Measurements from ENCODE around the gene MAEA.

DNA sequence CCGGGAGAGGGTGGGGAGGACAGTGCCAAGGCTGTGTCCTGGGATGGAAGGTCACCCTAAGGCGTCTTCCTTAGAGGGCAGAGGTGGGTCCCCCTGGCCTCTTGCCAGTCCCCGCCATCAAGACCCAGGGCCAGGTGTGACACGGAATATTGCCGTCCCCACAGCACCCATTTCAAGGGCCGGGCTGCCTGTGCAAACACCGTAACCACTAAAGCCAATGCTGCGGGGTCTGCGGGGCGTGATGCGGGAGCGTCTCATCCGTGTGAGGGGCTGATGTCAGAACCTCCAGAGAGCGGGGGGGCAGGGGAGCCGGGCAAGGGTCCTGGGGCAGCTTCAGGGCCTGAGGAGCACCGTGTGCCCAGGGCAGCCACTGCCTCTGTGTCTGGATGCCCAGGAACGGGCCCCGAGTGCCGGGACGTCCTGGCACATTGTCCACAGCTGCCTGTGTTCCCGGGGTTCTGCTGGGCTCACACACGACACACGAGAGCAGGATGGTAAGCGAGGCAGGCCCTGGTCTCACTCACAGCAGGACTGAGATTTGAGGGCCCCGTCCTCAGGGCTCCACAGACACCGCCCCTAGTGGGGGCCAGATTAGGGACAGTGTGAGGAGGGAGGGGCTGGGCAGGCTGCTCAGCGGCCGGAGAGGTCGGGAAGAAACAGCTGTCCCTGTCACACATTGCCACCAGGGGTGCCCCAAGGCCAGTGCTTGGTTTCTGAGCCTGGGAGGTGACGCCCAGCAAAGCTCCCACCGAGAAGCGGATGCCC lies 87.3 kb downstream of the MAEA start:
- TF ChIP-seq, protein P1, sequence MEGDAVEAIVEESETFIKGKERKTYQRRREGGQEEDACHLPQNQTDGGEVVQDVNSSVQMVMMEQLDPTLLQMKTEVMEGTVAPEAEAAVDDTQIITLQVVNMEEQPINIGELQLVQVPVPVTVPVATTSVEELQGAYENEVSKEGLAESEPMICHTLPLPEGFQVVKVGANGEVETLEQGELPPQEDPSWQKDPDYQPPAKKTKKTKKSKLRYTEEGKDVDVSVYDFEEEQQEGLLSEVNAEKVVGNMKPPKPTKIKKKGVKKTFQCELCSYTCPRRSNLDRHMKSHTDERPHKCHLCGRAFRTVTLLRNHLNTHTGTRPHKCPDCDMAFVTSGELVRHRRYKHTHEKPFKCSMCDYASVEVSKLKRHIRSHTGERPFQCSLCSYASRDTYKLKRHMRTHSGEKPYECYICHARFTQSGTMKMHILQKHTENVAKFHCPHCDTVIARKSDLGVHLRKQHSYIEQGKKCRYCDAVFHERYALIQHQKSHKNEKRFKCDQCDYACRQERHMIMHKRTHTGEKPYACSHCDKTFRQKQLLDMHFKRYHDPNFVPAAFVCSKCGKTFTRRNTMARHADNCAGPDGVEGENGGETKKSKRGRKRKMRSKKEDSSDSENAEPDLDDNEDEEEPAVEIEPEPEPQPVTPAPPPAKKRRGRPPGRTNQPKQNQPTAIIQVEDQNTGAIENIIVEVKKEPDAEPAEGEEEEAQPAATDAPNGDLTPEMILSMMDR (conservative IDR thresholded peaks at IDR 0.05; ENCODE audit: low read length), result no peak
- TF ChIP-seq EZH2phosphoT487 (IDR thresholded peaks at IDR 0.05; ENCODE audit: borderline replicate concordance), result no peak

Measured in Loucy (cell line).